Tibial nerve (tissue), 4 donors: ENCODE data around the gene GABRG3. TPM values are rescaled to one million over a fixed set of nuclear protein-coding genes. Genes with fewer than 3 reads are reported as not detected.

Experiments
- DNase-seq, 2 donors: peaks; one replicate each; pipeline ENCODE4 v3.0.0-alpha.2; 2019; ENCODE audit warnings: low spot score in 2 of 2
- H3K27ac ChIP-seq, 4 donors: fragments of 200-600 bp; sonication (generic) in 3 of 4; one replicate each; pipeline ENCODE4 v1.5.1; 2017 to 2019; ENCODE audit warnings: mild to moderate bottlenecking in 1 of 4
- H3K27me3 ChIP-seq, 2 donors: fragments of 200-600 bp; sonication (generic) in 1 of 2; one replicate each; pipeline versions ENCODE4 v1.5.1 to v1.6.0; 2017 to 2019
- H3K36me3 ChIP-seq, 3 donors: fragments of 200-600 bp; sonication (generic); one replicate each; pipeline ENCODE4 v1.5.1; 2018 to 2019
- H3K4me1 ChIP-seq, 4 donors: fragments of 200-600 bp; sonication (generic) in 3 of 4; one replicate each; pipeline ENCODE4 v1.5.1; 2017 to 2019
- H3K4me3 ChIP-seq, 4 donors: fragments of 200-600 bp; sonication (generic) in 3 of 4; one replicate each; pipeline ENCODE4 v1.5.1; 2017 to 2019; ENCODE audit warnings: mild to moderate bottlenecking in 1 of 4, moderate library complexity in 1 of 4
- H3K9me3 ChIP-seq, 4 donors: fragments of 200-600 bp; sonication (generic) in 3 of 4; one replicate each; pipeline ENCODE4 v1.5.1; 2017 to 2019
- CTCF ChIP-seq, 5 experiments: fragments of 200-600 bp in 3 of 5; fragments of 450-650 bp in 2 of 5; sonication (generic) in 3 of 5; IDR thresholded peaks; one replicate each; pipeline ENCODE4 v1.5.1; 2016 to 2019; ENCODE audit warnings: antibody characterized with exemption in 5 of 5, mild to moderate bottlenecking in 3 of 5, moderate library complexity in 2 of 5
- EP300 ChIP-seq, 2 donors: sonication (generic); formaldehyde crosslinking; IDR thresholded peaks; one replicate each; pipeline ENCODE4 v1.6.1; 2017; ENCODE audit warnings: antibody characterized with exemption in 2 of 2, mild to moderate bottlenecking in 1 of 2
- POLR2A ChIP-seq, 2 donors: fragments of 450-650 bp; IDR thresholded peaks; one replicate each; pipeline ENCODE4 v1.6.1; 2017; ENCODE audit warnings: antibody characterized with exemption in 2 of 2, mild to moderate bottlenecking in 2 of 2, moderate library complexity in 2 of 2
- WGBS, 2 donors: methylation state at CpG; one replicate each; pipeline ENCODE4 v1.1.5; 2018; 5-methylcytosine and 5-hydroxymethylcytosine counted together
- total RNA-seq, 4 donors: library from RNA; depleted of rRNA; stranded (reverse); fragments of >200 nt; gene quantifications; one replicate each; pipeline ENCODE4 v1.1.0, GENCODE V29; 2016

Gene GABRG3
- total RNA-seq, 4 donors from 2014 or later = not detected

DNA sequence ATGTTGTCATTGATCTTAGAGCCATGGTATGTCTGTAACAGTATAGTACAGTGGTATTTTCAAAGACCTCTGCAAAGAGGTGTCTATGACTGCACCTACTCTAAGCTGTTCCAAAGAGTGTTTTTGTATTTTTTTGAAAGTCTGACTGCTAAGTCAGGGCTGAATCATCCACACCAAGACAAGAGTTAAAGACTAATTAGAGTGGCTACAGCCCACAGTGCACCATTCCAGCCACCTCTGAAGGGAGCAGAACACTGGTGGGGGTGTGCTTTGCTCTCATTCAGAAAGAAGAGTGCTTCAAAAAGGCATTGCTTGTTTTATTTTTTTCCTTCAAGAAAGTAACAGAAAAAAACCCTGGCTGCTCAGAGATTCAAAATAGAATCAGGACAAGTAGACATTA, 301.4 kb downstream of the GABRG3 start:
- H3K4me1 ChIP-seq = no peaks in the 10 kb centered on the region
- TF ChIP-seq CTCF (IDR thresholded peaks at IDR 0.05) = no peak
- no peak for TF ChIP-seq EP300 (IDR thresholded peaks at IDR 0.05)
- no peak for TF ChIP-seq POLR2A (IDR thresholded peaks at IDR 0.05)
- H3K4me3 ChIP-seq = no peak overlapping the region

GRCh38 chr15:27273506-27273905, 302.5 kb downstream of the GABRG3 start:
- TF ChIP-seq POLR2A (IDR thresholded peaks at IDR 0.05) (no peak), EP300 (IDR thresholded peaks at IDR 0.05) (no peak), CTCF (IDR thresholded peaks at IDR 0.05) (no peak)
- Histone ChIP-seq H3K36me3 (no peaks in the 10 kb centered on the region), H3K4me3 (no peak overlapping the region), H3K27ac (no peak overlapping the region), H3K4me1 (no peaks in the 10 kb centered on the region), H3K9me3 (no peaks in the 10 kb centered on the region), H3K27me3 (no peaks in the 10 kb centered on the region)
- WGBS, 2 donors = 87 to 89% methylated on average over 3 of the region's 3 CpGs
- DNase-seq = no peak

More for the DNA sequence above, 301.4 kb downstream of the GABRG3 start:
- Histone ChIP-seq H3K9me3 (no peaks in the 10 kb centered on the region), H3K36me3 (no peaks in the 10 kb centered on the region), H3K27me3 (no peaks in the 10 kb centered on the region), H3K27ac (no peak overlapping the region)
- no peak for DNase-seq

- 45 to 48% methylated on average over 3 of the region's 3 CpGs for WGBS, 2 donors
- Histone ChIP-seq H3K4me1 (no peaks in the 10 kb centered on the region), H3K4me3 (no peak overlapping the region), H3K36me3 (no peaks in the 10 kb centered on the region), H3K27ac (no peak overlapping the region), H3K9me3 (no peaks in the 10 kb centered on the region), H3K27me3 (no peaks in the 10 kb centered on the region)
- TF ChIP-seq CTCF (IDR thresholded peaks at IDR 0.05) (no peak), POLR2A (IDR thresholded peaks at IDR 0.05) (no peak), EP300 (IDR thresholded peaks at IDR 0.05) (no peak)
- DNase-seq = no peak
These were observed 307.8 kb downstream of the GABRG3 start for GRCh38 chr15:27278761-27279160.

DNA sequence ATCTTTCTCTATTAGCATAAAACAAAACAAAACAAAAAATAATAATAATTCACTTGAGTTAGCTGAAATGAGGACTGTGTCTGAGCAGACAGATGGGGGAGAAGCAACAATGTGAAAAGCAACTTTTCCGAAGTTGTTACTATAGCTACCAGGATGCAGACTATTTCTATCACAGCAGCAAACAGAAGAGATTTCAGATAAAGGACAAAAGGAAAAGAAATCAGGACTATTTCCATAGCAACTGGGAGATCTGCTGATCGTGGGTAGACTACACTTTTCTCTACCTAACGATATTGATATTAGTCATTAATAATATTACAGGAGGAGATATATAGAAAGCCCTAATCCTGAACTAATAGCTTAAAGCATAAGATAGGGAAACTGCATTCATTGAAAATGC, 321.7 kb downstream of the GABRG3 start:
- no peak for DNase-seq
- Histone ChIP-seq H3K27me3 (no peaks in the 10 kb centered on the region), H3K36me3 (no peaks in the 10 kb centered on the region), H3K27ac (no peak overlapping the region), H3K9me3 (no peaks in the 10 kb centered on the region), H3K4me1 (no peaks in the 10 kb centered on the region), H3K4me3 (no peak overlapping the region)
- WGBS, 2 donors = 67 to 78% methylated on average over 3 of the region's 3 CpGs
- TF ChIP-seq CTCF (IDR thresholded peaks at IDR 0.05) (no peak), EP300 (IDR thresholded peaks at IDR 0.05) (no peak), POLR2A (IDR thresholded peaks at IDR 0.05) (no peak)

GRCh38 chr15:27293607-27294006, 322.6 kb downstream of the GABRG3 start:
- H3K4me3 ChIP-seq = no peak overlapping the region
- no peaks in the 10 kb centered on the region for H3K27me3 ChIP-seq
- DNase-seq = no peak
- TF ChIP-seq EP300 (IDR thresholded peaks at IDR 0.05) (no peak), POLR2A (IDR thresholded peaks at IDR 0.05) (no peak), CTCF (IDR thresholded peaks at IDR 0.05) (no peak)
- no peaks in the 10 kb centered on the region for H3K9me3 ChIP-seq
- 94 to 95% methylated on average over 1 of the region's 1 CpG for WGBS, 2 donors
- H3K27ac ChIP-seq = no peak overlapping the region
- H3K4me1 ChIP-seq = no peaks in the 10 kb centered on the region
- no peaks in the 10 kb centered on the region for H3K36me3 ChIP-seq
